SJCRH30 (cell line): ENCODE results near the gene IQCC. TPM values are rescaled to one million over a fixed set of nuclear protein-coding genes. Genes with fewer than 3 reads are reported as not detected.
A peak's percentile ranks its signal among the peaks of the same experiment; 100 is the strongest.

Experiments used
- DNase-seq, 2 experiments: peaks; one replicate each; pipeline ENCODE4 v3.0.0-alpha.2; 2015 to 2020
- H3K27ac ChIP-seq: fragments of 250-450 bp; sonication (Bioruptor Pico); 2 replicates; pipeline ENCODE4 v1.5.1; 2020; ENCODE audit warnings: mild to moderate bottlenecking, moderate library complexity
- H3K27me3 ChIP-seq: fragments of 250-450 bp; sonication (Bioruptor Pico); 2 replicates; pipeline ENCODE4 v1.5.1; 2020; ENCODE audit warnings: mild to moderate bottlenecking, moderate library complexity
- H3K36me3 ChIP-seq: fragments of 250-450 bp; sonication (Bioruptor Pico); 2 replicates; pipeline ENCODE4 v1.5.1; 2020; ENCODE audit warnings: mild to moderate bottlenecking, moderate library complexity
- H3K4me1 ChIP-seq: fragments of 250-450 bp; sonication (Bioruptor Pico); 2 replicates; pipeline ENCODE4 v1.5.1; 2020; ENCODE audit warnings: mild to moderate bottlenecking, moderate library complexity
- H3K4me3 ChIP-seq: fragments of 250-450 bp; sonication (Bioruptor Pico); 2 replicates; pipeline ENCODE4 v1.5.1; 2020; ENCODE audit warnings: mild to moderate bottlenecking, moderate library complexity
- H3K9me3 ChIP-seq: fragments of 250-450 bp; sonication (Bioruptor Pico); replicated peaks from 2 replicates; pipeline ENCODE4 v1.5.1; 2020; ENCODE audit warnings: mild to moderate bottlenecking, moderate library complexity
- total RNA-seq: library from RNA; depleted of rRNA; stranded (reverse); fragments of >200 nt; shearing (Covaris generic); gene quantifications from 2 replicates; pipeline ENCODE4 v1.2.3, GENCODE V29; 2014

The IQCC gene
- total RNA-seq, 1 experiment from 2014 or later, result 5.6 TPM

DNA sequence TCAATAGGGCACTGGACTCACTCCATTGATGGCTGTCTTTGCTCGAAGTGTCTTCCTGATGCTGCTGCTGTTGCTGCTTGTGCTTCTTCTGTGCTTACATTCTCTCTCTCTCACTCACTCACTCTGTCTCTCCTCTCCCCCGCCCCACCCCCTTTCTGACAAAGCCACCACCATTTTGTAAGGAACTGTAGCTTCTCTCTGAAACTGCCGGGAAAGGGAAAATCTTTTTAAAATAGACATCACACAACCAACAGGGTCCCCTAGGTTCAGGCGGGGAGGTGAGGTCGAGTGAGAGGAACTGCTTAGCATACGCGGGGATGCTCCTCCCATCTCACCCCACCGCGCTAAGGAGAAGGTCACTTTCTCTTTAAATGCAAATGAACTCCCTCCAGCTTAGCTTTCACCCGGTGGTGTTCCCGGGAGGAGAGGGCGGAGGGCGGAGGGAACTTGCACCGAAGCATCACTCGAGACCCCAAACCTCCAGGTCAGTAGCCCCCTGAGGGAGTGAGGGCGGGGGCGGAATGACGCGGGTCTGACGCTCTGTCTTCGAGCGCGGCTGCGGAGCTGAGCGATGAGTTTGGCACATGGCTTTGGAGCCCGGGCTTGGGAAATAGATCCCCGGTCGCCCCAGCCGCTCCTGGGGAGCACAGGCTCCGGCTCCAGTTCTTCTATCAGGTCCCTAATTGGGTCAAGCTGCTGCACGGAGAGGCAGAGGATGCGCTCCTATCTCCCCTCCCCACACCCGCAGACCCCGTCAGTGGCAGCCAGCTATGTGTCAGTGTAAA is 5.1 kb upstream of the IQCC start, which contains the start of gene CCDC28B:
TSS of gene CCDC28B (plus strand) at position 370 of the 785 bp plus-strand sequence. CDS start 1,341 bp downstream, outside the sequence.
- peak; percentile 56 to 71 for DNase-seq
- Histone ChIP-seq H3K36me3 (peaks cover 11% of the 10 kb centered on the region), H3K9me3 (no peaks in the 10 kb centered on the region), H3K4me1 (peaks cover 6% of the 10 kb centered on the region; the same call in 1 of the 2 replicates), H3K27ac (no peak within 1 kb of the TSS; the same call in 1 of the 2 replicates), H3K4me3 (peak within 1 kb of the TSS; percentile 60), H3K27me3 (no peaks in the 10 kb centered on the region)

DNA sequence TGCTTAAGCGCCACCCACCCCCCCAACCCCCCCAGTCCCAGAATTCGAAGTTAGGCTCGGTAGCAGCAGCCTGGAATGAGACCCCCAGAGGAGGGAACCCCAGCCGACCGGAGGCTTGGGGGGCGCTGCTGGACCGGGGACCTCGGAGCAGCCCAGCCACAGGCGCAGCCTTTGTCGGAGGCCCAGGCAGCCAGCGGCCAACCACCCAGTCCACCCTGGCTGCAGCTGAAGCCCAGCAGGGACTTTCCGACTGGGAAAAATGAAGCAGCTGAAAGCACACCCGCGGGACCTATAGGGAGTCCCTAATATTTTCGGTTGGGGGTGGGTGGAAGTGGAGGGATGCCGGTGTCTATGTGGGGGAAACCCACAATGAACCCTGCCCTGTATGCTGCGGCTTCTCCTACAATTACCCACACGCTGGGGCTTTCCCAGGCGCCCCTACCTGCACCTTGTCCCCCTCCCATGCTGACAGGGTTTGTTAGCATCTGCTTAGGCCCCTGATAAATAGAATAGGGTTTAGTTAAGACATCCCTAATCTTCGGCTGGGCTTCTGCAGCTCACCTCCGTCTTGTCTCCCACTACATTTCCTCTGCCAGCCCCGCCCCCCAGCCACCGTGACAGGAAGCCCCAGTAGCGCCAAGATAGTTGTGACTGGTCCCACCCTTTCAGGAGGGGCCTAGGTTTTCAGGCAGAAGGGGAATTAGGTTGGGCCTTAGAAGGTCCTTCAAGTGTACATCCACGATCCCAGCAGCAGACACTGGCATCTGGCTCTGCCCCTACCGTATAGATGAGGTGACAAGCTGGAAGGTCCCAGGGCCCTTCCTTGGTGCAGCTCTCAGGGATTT is 4.2 kb upstream of the IQCC start:
- Histone ChIP-seq H3K9me3 (no peaks in the 10 kb centered on the region), H3K36me3 (peaks cover 7% of the 10 kb centered on the region), H3K27ac (no peak overlapping the region), H3K27me3 (no peaks in the 10 kb centered on the region), H3K4me1 (peaks cover 6% of the 10 kb centered on the region; the same call in 1 of the 2 replicates), H3K4me3 (peak overlapping the region; percentile 60)
- peak; percentile 68 to 69 for DNase-seq

DNA sequence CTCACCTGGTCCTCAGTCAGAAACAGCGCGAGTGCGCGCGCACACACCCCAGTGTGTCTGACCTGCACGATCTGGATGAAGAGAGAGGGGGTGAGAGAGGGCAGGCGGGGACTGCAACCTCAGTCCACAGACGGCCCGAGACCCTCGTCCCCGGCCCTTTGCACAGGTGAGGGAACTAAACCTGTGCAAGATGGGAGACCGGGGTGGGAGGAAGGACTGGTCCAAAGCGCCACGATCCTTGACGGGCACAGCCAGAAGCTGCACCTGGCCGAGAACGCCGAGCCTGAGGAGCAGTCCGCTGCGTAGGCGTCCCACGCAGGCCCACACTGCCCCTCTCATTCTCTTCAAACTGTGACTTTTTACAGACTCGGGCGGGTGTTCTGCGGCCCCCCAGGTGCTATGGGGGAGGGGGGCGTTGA is 519 bp upstream of the IQCC start:
- Histone ChIP-seq H3K9me3 (no peaks in the 10 kb centered on the region), H3K4me1 (peaks cover 10% of the 10 kb centered on the region), H3K27ac (no peak overlapping the region)

DNA sequence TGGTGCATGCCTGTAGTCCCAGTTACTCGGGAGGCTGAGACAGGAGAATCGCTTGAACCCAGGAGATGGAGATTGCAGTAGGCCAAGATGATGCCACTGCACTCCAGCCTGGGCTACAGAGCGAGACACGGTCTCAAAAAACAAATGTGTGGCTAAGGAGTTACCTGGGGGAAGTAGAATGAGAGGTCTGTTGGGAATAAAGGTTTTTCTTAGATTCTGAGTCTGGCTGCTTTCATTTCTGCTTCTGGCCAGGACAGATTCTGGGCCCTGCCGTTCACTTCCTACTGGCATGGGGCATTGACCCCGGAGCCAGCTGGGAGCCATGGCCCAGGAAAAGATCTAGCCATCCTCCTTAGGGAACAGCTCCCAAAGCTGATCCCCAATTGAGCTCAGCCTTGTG is 3.0 kb downstream of the IQCC start:
- DNase-seq, result no peak
- Histone ChIP-seq H3K36me3 (no peaks in the 10 kb centered on the region), H3K4me1 (peaks cover 10% of the 10 kb centered on the region), H3K9me3 (no peaks in the 10 kb centered on the region), H3K27ac (no peak overlapping the region), H3K27me3 (no peaks in the 10 kb centered on the region), H3K4me3 (no peak overlapping the region)

More for the DNA sequence above, 519 bp upstream of the IQCC start:
- Histone ChIP-seq H3K4me3 (peak overlapping the region; percentile 64), H3K36me3 (no peaks in the 10 kb centered on the region), H3K27me3 (no peaks in the 10 kb centered on the region)
- DNase-seq, result no peak

DNA sequence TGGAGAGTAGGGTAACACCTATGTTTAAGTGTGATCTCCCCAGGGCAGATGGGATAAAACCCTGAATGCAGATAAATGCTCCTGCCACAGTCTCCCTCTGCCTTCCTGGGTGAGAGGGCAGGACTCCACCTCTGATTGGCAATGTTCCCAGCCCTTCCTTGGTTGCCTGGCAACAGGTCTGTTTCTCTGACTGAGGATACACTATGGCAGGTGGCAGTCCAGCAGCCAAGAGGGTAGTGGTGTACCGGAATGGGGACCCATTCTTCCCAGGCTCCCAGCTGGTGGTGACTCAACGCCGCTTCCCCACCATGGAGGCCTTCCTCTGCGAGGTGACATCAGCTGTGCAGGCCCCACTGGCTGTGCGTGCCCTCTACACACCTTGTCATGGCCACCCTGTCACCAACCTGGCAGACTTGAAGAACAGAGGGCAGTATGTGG is 3.4 kb downstream of the IQCC start, which contains the start of gene DCDC2B:
TSS of gene DCDC2B (plus strand) at position 199 of the 438 bp plus-strand sequence. CDS start at position 204, 5 bp downstream.
- H3K27ac ChIP-seq, result peak within 1 kb of the TSS; percentile 9; the same call in 1 of the 2 replicates
- H3K4me3 ChIP-seq, result no peak within 1 kb of the TSS
- H3K9me3 ChIP-seq, result no peaks in the 10 kb centered on the region
- H3K36me3 ChIP-seq, result no peaks in the 10 kb centered on the region
- peak; percentile 96 for DNase-seq
- H3K27me3 ChIP-seq, result no peaks in the 10 kb centered on the region
- H3K4me1 ChIP-seq, result peaks cover 10% of the 10 kb centered on the region

DNA sequence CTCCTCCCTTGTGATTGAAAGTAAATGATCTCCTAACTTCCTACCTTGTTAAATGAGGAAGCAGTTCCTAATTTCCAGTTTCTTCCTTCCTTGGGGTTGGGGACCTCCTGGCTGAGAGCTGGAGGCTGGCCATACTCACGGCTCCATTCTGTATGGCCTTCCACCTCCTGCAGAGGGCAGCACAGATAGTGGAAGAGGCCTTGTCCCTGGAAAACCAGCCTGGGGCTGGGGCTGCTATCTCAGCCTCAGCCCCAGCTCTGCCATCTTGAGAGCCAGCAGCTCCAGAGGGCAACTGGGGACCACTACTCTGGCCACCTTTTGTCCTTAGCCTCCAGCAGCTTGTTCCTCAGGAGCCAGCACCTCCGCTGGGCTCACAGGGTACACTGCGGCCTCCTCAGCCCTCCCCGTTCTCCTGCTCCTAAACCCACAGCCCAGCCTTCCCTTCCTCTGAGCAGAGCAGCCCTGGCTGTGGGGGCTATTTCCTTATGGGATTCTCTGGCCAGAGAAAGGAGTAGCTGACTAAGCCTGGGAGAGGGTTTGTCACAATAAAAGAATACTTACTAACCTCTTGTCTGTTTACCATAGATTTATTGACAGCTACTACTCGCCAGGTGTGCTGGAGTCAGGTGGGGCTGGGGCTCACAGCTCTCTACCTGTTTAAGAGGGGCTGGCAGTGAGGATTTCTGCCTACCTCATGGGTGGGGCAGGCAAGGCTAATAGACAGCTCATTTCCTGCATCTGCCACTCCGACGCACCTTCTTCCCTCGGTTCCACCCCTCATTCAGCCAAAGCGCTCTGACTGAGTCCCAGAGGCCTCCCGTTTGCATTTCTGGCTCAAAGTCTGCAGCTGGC is 10.4 kb downstream of the IQCC start:
- peak; percentile 70 to 85 for DNase-seq
- no peaks in the 10 kb centered on the region for H3K4me1 ChIP-seq
- no peak overlapping the region for H3K27ac ChIP-seq
- no peak overlapping the region for H3K4me3 ChIP-seq
- H3K36me3 ChIP-seq, result no peaks in the 10 kb centered on the region
- H3K27me3 ChIP-seq, result no peaks in the 10 kb centered on the region
- no peaks in the 10 kb centered on the region for H3K9me3 ChIP-seq

DNA sequence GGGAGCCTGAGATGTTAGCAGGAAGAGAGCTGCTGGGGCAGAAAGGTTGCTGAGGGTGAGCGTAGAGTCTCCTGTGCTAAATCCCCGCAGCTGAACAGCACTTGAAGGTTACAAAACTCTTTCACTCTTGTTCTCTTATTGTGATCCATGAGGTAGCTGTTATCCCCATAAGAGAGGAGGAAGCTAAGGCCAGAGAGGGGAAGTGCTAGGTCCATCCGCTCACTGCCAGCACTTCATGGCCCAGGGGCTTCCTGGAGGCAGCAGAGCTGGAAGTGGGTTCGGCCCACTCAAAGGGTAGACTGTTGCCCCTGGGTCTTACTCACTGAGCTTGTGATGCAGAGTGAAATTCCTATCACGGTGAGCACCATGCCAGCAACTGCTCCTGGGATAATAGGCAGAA is 11.1 kb downstream of the IQCC start:
- Histone ChIP-seq H3K4me1 (no peaks in the 10 kb centered on the region), H3K27me3 (no peaks in the 10 kb centered on the region), H3K36me3 (no peaks in the 10 kb centered on the region), H3K27ac (no peak overlapping the region), H3K4me3 (no peak overlapping the region), H3K9me3 (no peaks in the 10 kb centered on the region)
- no peak for DNase-seq

DNA sequence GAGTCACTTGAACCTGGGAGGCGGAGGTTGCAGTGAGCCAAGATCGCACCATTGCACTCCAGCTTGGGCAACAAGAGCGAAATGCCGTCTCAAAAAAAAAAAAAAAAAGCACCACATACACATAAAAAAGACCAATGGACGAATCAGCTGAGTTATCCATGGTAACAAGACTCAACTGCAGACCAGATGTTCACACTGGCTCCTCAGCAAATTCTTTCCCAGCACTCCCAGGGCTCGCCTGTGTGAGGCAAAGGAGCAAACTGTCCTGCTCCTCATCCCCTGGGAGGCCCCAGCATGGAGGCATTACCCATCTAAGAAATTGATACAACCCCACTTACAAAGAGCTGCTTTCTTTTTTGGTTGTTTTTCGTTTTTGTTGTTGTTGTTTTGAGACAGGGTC is 13.6 kb downstream of the IQCC start:
- DNase-seq, result no peak
- Histone ChIP-seq H3K27ac (no peak overlapping the region), H3K36me3 (peaks cover 4% of the 10 kb centered on the region), H3K27me3 (no peaks in the 10 kb centered on the region), H3K4me1 (peaks cover 3% of the 10 kb centered on the region; the same call in 1 of the 2 replicates), H3K9me3 (no peaks in the 10 kb centered on the region), H3K4me3 (no peak overlapping the region)

DNA sequence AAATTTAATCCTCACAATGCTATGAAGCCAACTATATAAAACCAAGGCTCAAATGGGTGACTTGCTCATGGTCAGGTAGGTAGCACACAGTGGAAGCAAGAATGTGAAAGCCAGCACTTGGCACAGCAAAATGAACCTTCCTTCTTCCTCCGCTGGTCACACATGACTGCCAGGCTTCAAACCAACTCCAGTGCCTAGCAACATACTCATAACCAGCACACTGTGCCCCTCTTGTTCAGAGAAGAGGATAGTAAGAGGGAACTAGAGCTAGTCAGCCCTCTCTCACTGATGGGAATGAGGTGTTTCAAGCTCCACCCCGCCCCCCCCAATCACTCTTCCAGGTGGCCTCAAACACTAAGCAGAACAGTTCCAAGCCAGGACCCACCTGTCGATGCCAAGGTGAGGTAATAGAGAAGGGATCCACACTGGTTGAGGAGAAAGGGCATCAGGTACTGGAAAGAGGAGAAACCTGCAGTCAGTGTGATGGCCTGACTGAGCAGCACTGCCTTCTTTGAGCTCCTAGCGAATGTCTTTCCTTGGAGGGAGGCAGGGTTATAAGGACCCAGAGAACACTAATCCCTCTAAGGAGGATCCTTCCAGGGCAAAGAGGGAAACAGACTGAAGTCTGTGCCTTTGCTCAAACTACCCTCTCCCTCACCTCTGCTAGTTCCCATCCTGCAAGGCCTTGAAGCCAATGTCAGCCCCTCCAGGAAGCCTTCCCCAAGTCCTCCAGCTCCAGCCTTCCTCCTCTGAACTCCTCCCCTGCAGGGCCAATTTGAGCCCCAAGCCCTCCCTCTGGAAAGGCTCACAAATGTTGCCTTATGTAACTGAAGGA is 15.5 kb downstream of the IQCC start:
- Histone ChIP-seq H3K4me3 (peak overlapping the region; percentile 87), H3K27ac (no peak overlapping the region; the same call in 1 of the 2 replicates), H3K36me3 (peaks cover 17% of the 10 kb centered on the region), H3K27me3 (no peaks in the 10 kb centered on the region), H3K9me3 (no peaks in the 10 kb centered on the region), H3K4me1 (peaks cover 3% of the 10 kb centered on the region; the same call in 1 of the 2 replicates)
- no peak for DNase-seq

DNA sequence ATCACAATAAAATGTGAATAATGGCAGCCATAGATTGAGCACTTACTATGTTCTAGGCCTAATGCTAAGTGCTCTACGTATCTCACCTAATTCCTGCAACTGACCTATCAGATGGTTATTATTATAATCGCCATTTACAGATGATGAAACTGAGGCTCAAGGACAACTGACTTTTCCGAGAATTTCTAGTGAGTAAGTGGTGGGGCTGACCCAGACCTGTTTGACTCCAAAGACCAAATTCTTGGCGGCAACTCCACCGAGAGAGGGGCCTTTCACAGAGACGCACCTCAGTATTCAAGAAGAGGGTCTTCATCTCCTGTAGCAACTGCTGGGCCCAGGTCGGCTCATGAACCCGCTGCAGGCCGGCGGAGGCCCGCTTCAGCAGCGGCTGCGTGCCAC is 16.1 kb downstream of the IQCC start:
- DNase-seq, result no peak
- Histone ChIP-seq H3K4me3 (peak overlapping the region; percentile 87), H3K27me3 (no peaks in the 10 kb centered on the region), H3K9me3 (no peaks in the 10 kb centered on the region), H3K4me1 (peaks cover 3% of the 10 kb centered on the region; the same call in 1 of the 2 replicates), H3K36me3 (peaks cover 20% of the 10 kb centered on the region), H3K27ac (peak overlapping the region; percentile 68; the same call in 1 of the 2 replicates)

DNA sequence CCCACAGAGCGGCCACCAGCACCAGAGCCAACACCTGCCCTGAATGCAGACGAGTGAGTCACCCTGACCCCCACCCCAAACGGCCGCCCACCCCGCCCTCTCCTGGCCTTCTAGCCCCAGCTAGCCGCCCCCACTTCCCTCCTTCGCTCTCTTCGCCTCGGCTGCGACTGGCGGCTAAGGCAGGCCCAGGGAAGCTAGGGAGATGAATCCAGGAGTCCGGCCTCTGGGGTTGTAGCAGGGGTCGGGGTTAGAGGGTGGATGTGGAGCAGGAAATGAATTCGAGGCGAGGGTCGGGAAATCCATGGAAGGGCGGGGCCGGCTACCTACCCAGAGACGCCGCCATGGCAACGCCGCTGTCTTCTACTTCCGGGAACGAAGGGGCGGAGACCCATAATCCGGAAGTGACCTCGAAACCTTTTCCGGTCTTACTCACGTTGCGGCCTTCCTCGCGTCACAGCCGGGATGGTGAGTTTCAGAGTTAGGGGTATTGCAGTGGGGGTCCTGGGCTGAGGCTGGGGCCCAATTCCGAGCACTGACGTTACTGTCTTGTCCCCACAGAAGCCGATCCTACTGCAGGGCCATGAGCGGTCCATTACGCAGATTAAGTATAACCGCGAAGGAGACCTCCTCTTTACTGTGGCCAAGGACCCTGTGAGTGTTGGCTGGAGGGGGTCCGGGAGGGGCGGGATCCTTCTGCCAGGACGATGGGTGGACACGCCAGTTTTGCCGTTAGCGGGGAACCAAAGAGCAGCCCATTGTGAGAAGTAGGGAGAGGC is 16.7 kb downstream of the IQCC start, which contains the start of the genes EIF3I and TMEM234:
TSS of gene EIF3I (plus strand) at position 428 of the 776 bp plus-strand sequence. CDS start at position 463, 35 bp downstream.
TSS of gene TMEM234 (minus strand) at position 374 of the 776 bp plus-strand sequence. CDS start at position 343, 31 bp downstream.
- DNase-seq, result peak; percentile 93 to 95
- peaks cover 3% of the 10 kb centered on the region; the same call in 1 of the 2 replicates for H3K4me1 ChIP-seq
- H3K36me3 ChIP-seq, result peaks cover 20% of the 10 kb centered on the region
- H3K4me3 ChIP-seq, result peak within 1 kb of the TSS; percentile 87
- no peaks in the 10 kb centered on the region for H3K27me3 ChIP-seq
- H3K9me3 ChIP-seq, result no peaks in the 10 kb centered on the region
- peak within 1 kb of the TSS; percentile 68 for H3K27ac ChIP-seq

DNA sequence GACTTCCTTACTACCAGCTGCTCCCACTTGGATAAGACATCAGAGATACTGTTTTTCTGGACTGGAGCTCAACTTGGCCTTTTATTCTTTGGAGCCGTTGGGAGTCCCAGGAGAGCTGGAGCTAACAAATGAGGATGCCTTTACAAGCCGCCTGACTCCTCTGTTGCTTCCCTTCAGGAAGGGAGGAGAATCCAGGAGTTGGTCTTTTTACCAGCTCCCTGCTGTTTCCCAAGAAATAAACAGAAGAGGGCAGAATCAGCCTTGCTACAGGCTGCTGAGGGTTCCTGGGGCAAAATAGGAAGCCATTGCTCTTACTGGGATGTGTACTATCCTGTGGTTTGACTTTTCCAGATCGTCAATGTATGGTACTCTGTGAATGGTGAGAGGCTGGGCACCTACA is 18.2 kb downstream of the IQCC start:
- Histone ChIP-seq H3K36me3 (peaks cover 35% of the 10 kb centered on the region), H3K27me3 (no peaks in the 10 kb centered on the region), H3K4me1 (peaks cover 3% of the 10 kb centered on the region; the same call in 1 of the 2 replicates), H3K27ac (no peak overlapping the region), H3K9me3 (no peaks in the 10 kb centered on the region), H3K4me3 (no peak overlapping the region)
- DNase-seq, result no peak
